Subcutaneous adipose tissue (tissue), 4 donors: ENCODE measurements around the gene THSD7B. TPM values are rescaled to one million over a fixed set of nuclear protein-coding genes. Genes with fewer than 3 reads are reported as not detected.

Experiments used
- total RNA-seq, 4 donors: library from RNA; depleted of rRNA; stranded (reverse); fragments of >200 nt; gene quantifications; one replicate each; pipeline ENCODE4 v1.1.0, GENCODE V29; 2016
- TF ChIP-seq, protein P1 (sequence below): fragments of 450-650 bp; IDR thresholded peaks from one replicate; pipeline ENCODE4 v1.5.1; 2016; ENCODE audit warnings: low read depth, mild to moderate bottlenecking, control low read depth, antibody characterized with exemption, moderate library complexity

The THSD7B gene
- total RNA-seq, 4 donors from 2014 or later: 2.0 to 5.1 (median 2.8) TPM

DNA sequence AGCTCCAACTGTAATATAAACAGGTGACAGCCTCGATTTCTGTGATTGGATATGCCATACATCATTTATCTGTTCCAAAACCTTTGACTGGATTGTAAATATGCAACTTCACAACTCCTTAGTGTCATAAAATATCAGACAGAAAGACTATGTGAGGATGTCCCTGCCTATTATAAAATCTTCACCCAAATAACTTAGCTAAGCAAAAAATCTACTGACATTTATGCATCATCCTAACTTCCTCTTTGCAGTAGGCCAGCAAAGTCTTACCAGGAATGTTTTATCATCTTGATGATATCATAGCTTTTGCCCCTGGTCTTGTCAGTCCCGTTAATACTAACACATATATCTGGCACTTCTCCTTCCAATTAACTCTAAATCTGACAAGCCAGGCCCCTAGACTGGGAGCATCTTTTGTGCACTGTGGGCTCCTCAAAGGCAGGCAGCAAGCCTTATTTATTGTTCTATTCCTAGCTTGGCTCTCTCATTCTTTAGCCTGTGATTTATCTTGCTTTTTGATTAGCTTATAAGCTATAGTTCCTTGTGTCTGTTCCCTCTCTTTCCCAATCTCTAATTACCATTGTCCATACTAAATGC, 842.5 kb downstream of the THSD7B start:
- TF ChIP-seq, protein P1, sequence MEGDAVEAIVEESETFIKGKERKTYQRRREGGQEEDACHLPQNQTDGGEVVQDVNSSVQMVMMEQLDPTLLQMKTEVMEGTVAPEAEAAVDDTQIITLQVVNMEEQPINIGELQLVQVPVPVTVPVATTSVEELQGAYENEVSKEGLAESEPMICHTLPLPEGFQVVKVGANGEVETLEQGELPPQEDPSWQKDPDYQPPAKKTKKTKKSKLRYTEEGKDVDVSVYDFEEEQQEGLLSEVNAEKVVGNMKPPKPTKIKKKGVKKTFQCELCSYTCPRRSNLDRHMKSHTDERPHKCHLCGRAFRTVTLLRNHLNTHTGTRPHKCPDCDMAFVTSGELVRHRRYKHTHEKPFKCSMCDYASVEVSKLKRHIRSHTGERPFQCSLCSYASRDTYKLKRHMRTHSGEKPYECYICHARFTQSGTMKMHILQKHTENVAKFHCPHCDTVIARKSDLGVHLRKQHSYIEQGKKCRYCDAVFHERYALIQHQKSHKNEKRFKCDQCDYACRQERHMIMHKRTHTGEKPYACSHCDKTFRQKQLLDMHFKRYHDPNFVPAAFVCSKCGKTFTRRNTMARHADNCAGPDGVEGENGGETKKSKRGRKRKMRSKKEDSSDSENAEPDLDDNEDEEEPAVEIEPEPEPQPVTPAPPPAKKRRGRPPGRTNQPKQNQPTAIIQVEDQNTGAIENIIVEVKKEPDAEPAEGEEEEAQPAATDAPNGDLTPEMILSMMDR: no peak

DNA sequence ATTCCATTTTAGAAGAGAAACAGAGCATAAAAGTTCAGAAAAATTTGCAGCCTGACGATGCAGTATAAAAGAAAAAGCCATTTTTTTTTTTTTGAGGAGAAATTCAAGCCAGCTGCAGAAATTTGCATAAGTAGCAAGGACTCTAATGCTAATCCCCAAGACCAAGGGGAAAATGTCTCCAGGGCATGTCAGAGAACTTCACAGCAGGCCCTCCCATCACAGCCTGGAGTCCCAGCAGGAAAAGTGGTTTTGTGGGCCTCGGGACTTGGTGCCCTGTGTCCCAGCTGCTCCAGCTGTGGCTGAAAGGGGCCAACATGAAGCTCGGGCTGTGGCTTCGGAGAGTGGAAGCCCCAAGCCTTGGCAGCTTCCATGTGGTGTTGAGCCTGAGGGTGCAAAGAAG, 873.6 kb downstream of the THSD7B start:
- TF ChIP-seq, protein P1: no peak

DNA sequence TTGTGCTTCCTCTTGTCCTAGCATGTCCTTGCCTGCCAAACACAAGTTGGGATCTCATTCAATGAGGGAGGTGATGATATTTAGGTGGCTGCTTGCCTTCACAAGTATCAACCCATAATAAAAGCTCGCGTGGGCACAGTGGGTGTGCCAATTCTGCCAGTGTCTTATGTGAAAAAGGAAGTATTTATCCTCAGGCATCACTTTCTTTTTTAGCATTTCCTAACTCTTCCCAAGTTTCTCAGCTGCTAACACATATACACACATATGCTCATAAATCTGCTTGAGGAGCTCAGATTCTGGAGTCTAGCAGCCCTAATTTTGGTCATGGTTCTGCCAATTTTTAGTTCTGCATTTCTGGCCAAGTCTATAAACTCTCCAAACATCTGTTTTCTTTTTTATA, 879.4 kb downstream of the THSD7B start:
- TF ChIP-seq, protein P1: no peak

DNA sequence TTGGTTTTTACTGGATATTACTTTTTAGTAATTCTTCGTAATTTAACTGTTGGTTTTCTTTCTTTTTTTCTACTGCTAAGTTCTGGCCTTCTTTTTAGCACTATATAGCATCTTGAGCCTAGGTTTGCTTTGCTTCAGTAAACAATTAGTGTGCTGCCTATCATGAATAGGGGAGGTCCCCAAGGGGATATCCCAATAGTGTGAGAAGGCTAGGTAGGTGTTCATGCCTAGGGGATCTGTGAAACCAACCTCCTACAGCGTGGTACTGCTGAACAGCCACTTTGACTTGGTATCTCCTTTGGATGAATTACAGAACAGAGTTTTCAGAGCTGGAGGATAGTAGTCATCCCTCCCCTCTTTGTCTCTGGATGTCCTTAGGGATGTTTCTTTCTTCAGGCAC, 888.7 kb downstream of the THSD7B start:
- TF ChIP-seq, protein P1: no peak

DNA sequence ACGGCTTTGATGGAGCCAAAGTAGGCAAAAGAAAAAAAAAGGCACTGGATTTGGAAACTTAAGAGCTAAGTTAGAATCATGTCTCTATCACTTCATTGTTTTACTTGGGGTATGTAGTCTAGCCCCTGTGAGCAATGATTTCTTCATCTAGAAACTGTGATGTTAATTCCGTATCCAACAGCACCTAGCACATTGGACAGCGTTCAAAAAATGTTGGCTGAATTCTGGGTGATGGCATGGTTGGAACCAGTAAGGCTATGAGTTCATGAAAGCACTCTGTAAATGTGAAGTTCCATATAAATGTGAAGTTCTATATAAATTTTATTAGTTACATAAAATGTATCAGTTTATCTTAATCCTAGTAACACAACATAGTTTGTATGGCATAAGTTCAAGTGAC, 890.5 kb downstream of the THSD7B start:
- TF ChIP-seq, protein P1: no peak

DNA sequence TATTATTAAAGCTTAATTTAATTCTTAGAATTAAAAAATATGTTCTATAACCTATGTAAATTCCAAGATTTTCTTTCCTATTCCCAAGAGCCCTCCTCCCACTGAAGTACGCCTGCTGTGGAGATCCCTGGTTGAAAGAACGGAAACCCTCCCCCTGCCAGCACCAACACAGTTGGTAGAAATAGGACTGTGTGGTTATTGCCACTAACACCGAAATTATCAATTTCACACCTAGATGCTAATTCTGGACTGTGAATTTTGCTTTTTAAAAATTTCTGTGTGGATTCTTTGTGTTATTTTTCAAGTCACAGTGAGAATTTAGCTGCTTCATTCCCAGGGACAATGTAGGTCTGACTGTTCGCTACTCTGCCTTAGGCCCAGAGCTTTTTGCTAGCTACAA, 893.1 kb downstream of the THSD7B start:
- TF ChIP-seq, protein P1: no peak

DNA sequence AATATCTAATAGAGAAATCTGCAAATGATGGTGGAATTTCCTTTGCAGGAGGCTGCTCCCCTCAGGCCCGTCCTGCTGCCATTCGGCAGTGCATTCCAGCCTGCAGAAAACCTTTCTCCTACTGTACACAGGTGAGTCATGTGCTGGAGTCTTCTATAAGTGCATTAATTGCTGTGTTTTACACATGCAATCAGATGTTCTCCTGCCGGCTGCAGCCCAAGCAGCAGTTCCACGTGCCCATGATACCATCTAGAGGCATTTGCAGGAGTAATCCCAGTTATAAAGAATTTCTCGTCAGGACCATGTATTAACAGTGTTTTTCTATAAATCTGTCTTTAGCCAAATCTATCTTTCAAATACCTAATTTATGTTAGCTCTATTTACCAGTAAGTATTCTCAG, 894.3 kb downstream of the THSD7B start:
- TF ChIP-seq, protein P1: no peak
